Umbilical cord (tissue), 2 donors: ENCODE measurements around the gene LOXL1. TPM values are rescaled to one million over a fixed set of nuclear protein-coding genes. Genes with fewer than 3 reads are reported as not detected.
"Not testable (repeated sequence)": the region's sequence is repeated elsewhere in the genome, so short reads cannot be mapped to it uniquely, and the experiment has no call there.

Source experiments
- DNase-seq: peaks from one replicate; pipeline ENCODE4 v3.0.0-alpha.2; 2015; ENCODE audit warnings: low spot score
- total RNA-seq: library from RNA; depleted of rRNA; stranded (reverse); fragments of >200 nt; gene quantifications from one replicate; pipeline ENCODE4 v1.2.3, GENCODE V29; 2014; ENCODE audit warnings: low replicate concordance; ENCODE audit not compliant: insufficient read depth

The LOXL1 gene
- total RNA-seq, 1 donor from 2014 or later, result 212 TPM

GRCh38 chr15:73937726-73938125 lies 11.5 kb downstream of the LOXL1 start:
- no peak for DNase-seq

GRCh38 chr15:73938516-73938915 lies 12.3 kb downstream of the LOXL1 start:
- DNase-seq, result not testable (repeated sequence)

- no peak for DNase-seq
Observed at GRCh38 chr15:73939138-73939537, 12.9 kb downstream of the LOXL1 start.

- peak; percentile 59 for DNase-seq
Observed at GRCh38 chr15:73940061-73940981, 14.1 kb downstream of the LOXL1 start.

- DNase-seq, result peak; percentile 91
Observed at GRCh38 chr15:73941044-73941443, 14.8 kb downstream of the LOXL1 start.

- no peak for DNase-seq
Observed at GRCh38 chr15:73941449-73941848, 15.2 kb downstream of the LOXL1 start.

GRCh38 chr15:73941871-73942635 lies 15.8 kb downstream of the LOXL1 start:
- DNase-seq, result peak; percentile 40

GRCh38 chr15:73942751-73943270 lies 16.5 kb downstream of the LOXL1 start:
- no peak for DNase-seq

GRCh38 chr15:73944161-73945129 lies 18.2 kb downstream of the LOXL1 start:
- DNase-seq, result peak; percentile 92

GRCh38 chr15:73945130-73945508 lies 18.9 kb downstream of the LOXL1 start:
- no peak for DNase-seq

- no peak for DNase-seq
Observed at GRCh38 chr15:73946046-73946721, 19.9 kb downstream of the LOXL1 start.

- DNase-seq, result no peak
Observed at GRCh38 chr15:73946795-73947370, 20.6 kb downstream of the LOXL1 start.

GRCh38 chr15:73947651-73948050 lies 21.4 kb downstream of the LOXL1 start:
- no peak for DNase-seq

- DNase-seq, result no peak
Observed at GRCh38 chr15:73948396-73948795, 22.1 kb downstream of the LOXL1 start.

- DNase-seq, result no peak
Observed at GRCh38 chr15:73948982-73949381, 22.7 kb downstream of the LOXL1 start.

- DNase-seq, result no peak
Observed at GRCh38 chr15:73949496-73949895, 23.2 kb downstream of the LOXL1 start.

GRCh38 chr15:73950479-73950830 lies 24.2 kb downstream of the LOXL1 start:
- DNase-seq, result no peak

GRCh38 chr15:73950831-73951561 lies 24.7 kb downstream of the LOXL1 start:
- peak; percentile 97 for DNase-seq

GRCh38 chr15:73951601-73952000 lies 25.3 kb downstream of the LOXL1 start:
- DNase-seq, result no peak
